ENCODE data around the gene MEF2C. TPM values are rescaled to one million over a fixed set of nuclear protein-coding genes. Genes with fewer than 3 reads are reported as not detected.
A peak's percentile ranks its signal among the peaks of the same experiment; 100 is the strongest.

MEF2C gene
- total RNA-seq, 1 donor from 2014 or later = 51.4 TPM

DNA sequence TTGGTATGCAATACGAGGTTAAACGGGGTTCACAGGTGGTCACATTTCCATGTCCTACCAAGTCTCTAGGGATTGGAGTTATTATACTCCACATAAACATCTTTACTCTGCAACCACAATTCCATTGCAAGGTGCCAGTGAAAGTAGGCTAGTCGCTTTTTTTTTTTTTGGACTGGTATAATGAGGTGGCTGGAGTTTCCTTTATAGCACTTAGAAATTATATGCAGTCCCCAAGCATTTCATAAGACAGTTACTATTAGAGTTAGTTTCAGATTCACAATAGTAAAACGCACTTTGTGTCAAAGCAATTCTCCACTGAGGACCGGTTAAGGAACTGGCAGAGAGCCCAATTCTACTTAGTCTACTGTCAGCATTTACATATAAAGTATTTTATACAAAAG is 1.4 kb downstream of the MEF2C start:
- no peak for DNase-seq
- H3K4me1 ChIP-seq = peaks cover 35% of the 10 kb centered on the region
- H3K36me3 ChIP-seq = no peaks in the 10 kb centered on the region
- no peaks in the 10 kb centered on the region for H3K9me3 ChIP-seq
- TF ChIP-seq, protein P1, sequence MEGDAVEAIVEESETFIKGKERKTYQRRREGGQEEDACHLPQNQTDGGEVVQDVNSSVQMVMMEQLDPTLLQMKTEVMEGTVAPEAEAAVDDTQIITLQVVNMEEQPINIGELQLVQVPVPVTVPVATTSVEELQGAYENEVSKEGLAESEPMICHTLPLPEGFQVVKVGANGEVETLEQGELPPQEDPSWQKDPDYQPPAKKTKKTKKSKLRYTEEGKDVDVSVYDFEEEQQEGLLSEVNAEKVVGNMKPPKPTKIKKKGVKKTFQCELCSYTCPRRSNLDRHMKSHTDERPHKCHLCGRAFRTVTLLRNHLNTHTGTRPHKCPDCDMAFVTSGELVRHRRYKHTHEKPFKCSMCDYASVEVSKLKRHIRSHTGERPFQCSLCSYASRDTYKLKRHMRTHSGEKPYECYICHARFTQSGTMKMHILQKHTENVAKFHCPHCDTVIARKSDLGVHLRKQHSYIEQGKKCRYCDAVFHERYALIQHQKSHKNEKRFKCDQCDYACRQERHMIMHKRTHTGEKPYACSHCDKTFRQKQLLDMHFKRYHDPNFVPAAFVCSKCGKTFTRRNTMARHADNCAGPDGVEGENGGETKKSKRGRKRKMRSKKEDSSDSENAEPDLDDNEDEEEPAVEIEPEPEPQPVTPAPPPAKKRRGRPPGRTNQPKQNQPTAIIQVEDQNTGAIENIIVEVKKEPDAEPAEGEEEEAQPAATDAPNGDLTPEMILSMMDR (IDR thresholded peaks at IDR 0.05) = no peak
- H3K27me3 ChIP-seq = no peaks in the 10 kb centered on the region
- peak overlapping the region; percentile 75 for H3K4me3 ChIP-seq
- peak overlapping the region; percentile 91 for H3K27ac ChIP-seq
- intact Hi-C loops (cut with DNase I) = no loop called here
- ATAC-seq = no peak

DNA sequence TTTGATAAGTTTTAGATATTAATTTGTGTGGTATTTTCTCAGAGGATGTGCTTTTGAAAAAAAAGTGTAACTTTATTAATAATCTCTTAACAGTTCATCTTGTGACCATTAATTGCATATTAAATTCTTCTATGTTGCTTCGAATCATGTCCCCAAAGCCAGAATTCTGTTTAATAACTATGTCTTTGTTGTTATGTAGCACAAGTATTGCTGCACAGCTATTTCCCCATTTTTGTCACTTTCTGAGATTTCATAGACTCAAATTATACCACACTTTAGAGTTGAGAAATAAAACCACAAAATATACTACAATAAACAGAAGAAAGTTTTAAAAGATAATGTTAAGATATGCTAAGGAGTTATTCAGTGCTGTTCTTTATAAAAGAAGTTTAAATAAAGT is 2.8 kb downstream of the MEF2C start:
- Histone ChIP-seq H3K36me3 (no peaks in the 10 kb centered on the region), H3K9me3 (no peaks in the 10 kb centered on the region), H3K27me3 (no peaks in the 10 kb centered on the region), H3K4me1 (peaks cover 29% of the 10 kb centered on the region), H3K4me3 (peak overlapping the region; percentile 75), H3K27ac (peak overlapping the region; percentile 91)
- no peak for ATAC-seq
- TF ChIP-seq, protein P1 (IDR thresholded peaks at IDR 0.05) = no peak
- no peak for DNase-seq
- intact Hi-C loops (cut with DNase I) = no loop called here

DNA sequence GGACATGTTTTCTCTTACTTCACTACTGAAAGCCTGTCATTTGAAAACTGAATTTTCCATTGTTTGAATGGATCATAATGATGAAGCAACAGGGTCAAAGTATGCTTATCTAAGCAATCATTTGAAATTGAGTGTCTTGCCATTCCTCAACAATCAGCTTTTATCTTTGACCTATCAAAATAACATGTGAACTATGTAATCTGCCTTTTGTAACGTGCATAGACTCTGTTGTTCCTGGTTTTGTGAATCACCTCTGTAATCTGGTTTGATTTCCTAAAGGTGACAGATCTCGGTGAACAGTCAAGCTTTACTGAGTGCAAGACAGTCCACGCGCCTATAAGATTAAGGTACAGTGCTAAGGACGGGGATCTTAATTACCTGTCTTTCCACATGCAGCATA is 3.3 kb downstream of the MEF2C start:
- intact Hi-C loops (cut with DNase I) = no loop called here
- no peaks in the 10 kb centered on the region for H3K27me3 ChIP-seq
- ATAC-seq (no peak), DNase-seq (no peak)
- H3K27ac ChIP-seq = peak overlapping the region; percentile 91
- TF ChIP-seq, protein P1 (IDR thresholded peaks at IDR 0.05) = no peak
- peaks cover 25% of the 10 kb centered on the region for H3K4me1 ChIP-seq
- peak overlapping the region; percentile 75 for H3K4me3 ChIP-seq
- H3K9me3 ChIP-seq = no peaks in the 10 kb centered on the region
- no peaks in the 10 kb centered on the region for H3K36me3 ChIP-seq

DNA sequence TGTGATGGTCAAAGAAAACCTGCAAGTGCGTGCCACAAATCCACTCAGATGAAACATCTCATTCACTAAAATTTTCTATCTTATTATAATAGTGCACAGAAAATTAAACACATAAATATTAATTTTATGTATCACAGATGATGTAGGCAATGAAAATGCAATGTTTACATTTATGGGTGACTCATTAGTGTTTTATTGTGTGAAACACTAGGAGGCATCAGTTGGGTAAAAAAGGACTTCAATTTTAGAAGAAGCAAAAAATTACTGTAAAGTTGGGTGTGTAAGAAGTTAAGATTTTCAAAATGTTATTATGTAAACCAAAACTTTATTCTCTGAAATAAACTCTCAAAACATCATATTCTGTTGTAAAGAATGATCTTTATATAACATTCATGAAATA is 4.0 kb downstream of the MEF2C start:
- DNase-seq = no peak

DNA sequence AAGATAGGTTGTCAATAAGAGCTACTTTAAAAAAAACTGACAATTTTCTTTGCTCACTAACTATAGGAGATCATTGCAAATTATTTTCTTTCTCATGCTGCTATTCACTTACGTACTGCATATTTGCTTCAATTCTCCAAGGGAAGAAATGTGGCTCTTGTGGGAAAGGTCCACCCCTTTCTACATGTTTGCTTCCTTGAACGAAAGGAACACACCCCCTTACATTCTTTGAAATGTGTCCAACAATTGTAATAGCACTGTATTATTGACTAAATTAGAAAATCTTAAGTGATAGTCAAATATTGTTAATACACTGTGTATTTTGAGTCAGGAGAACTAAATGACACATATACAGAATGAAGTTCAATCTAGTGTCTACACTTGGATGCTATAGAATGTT is 5.2 kb downstream of the MEF2C start:
- Histone ChIP-seq H3K36me3 (no peaks in the 10 kb centered on the region), H3K4me1 (peaks cover 22% of the 10 kb centered on the region), H3K27ac (peak overlapping the region; percentile 3), H3K9me3 (no peaks in the 10 kb centered on the region), H3K27me3 (no peaks in the 10 kb centered on the region), H3K4me3 (peak overlapping the region; percentile 22)
- peak; percentile 79 for ATAC-seq
- no peak for DNase-seq
- intact Hi-C loops (cut with DNase I) = no loop called here
- TF ChIP-seq, protein P1 (IDR thresholded peaks at IDR 0.05) = no peak

More for the DNA sequence above, 4.0 kb downstream of the MEF2C start:
- TF ChIP-seq, protein P1 (IDR thresholded peaks at IDR 0.05) = no peak
- Histone ChIP-seq H3K4me3 (peak overlapping the region; percentile 75), H3K27ac (peak overlapping the region; percentile 3), H3K4me1 (peaks cover 22% of the 10 kb centered on the region), H3K36me3 (no peaks in the 10 kb centered on the region), H3K27me3 (no peaks in the 10 kb centered on the region), H3K9me3 (no peaks in the 10 kb centered on the region)
- no peak for ATAC-seq
- intact Hi-C loops (cut with DNase I) = no loop called here

DNA sequence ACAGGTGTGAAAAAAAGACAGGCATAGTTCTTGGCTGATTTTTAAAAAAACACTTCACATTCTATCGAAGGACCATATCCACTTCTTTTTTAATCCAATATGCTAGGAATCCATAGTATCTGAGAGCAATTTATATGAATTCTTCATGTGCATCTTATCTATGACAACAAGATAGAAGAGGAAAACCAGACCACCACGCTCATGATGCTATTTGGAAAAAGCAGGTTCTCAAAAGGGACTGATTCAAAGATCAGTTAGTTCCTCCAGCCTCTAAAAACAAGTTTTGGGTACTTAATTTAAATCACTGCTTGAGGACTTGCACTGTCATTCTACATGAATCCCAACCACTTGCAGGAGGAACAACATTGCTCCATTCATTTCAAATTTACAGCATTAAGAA is 6.3 kb downstream of the MEF2C start:
- intact Hi-C loops (cut with DNase I) = no loop called here
- Histone ChIP-seq H3K4me1 (peaks cover 22% of the 10 kb centered on the region), H3K9me3 (no peaks in the 10 kb centered on the region), H3K27ac (peak overlapping the region; percentile 5), H3K27me3 (no peaks in the 10 kb centered on the region), H3K36me3 (no peaks in the 10 kb centered on the region), H3K4me3 (no peak overlapping the region)
- ATAC-seq (no peak), DNase-seq (no peak)
- TF ChIP-seq, protein P1 (IDR thresholded peaks at IDR 0.05) = no peak

All from upper lobe of right lung (tissue), 1 donor.